Ishikawa (cell line): ENCODE results near the gene ELAVL1.

Source experiments
- CREB1 ChIP-seq: IDR thresholded peaks from 2 replicates; pipeline ENCODE4 v1.6.1; 2012; ENCODE audit warnings: low read depth
- FOXM1 ChIP-seq: IDR thresholded peaks from 2 replicates; pipeline ENCODE4 v1.6.1; 2012; ENCODE audit warnings: low read depth, borderline replicate concordance
- RAD21 ChIP-seq: IDR thresholded peaks from 2 replicates; pipeline ENCODE4 v1.6.1; 2012; ENCODE audit warnings: low read depth
- REST ChIP-seq: IDR thresholded peaks from 2 replicates; pipeline ENCODE4 v1.6.1; 2012; ENCODE audit warnings: low read depth, mild to moderate bottlenecking
- YY1 ChIP-seq: IDR thresholded peaks from 2 replicates; pipeline ENCODE4 v1.6.1; 2012; ENCODE audit warnings: low read depth

GRCh38 chr19:8039231-8039630 is 33.8 kb upstream of the ELAVL1 start:
- TF ChIP-seq FOXM1, result no peak
- TF ChIP-seq REST, result no peak
- TF ChIP-seq YY1, result no peak
- no peak for TF ChIP-seq RAD21
- TF ChIP-seq CREB1, result no peak
